HepG2 (cell line): ENCODE measurements around the gene ARHGAP22. TPM values are rescaled to one million over a fixed set of nuclear protein-coding genes. Genes with fewer than 3 reads are reported as not detected.

Source experiments
- AHR ChIP-seq: IDR thresholded peaks from 2 replicates; pipeline ENCODE4 v1.6.1; 2018; ENCODE audit warnings: missing genetic modification reagents, missing compliant biosample characterization
- ARID2 ChIP-seq: sonication (generic); formaldehyde crosslinking; IDR thresholded peaks from 2 replicates; pipeline ENCODE4 v1.8.1; 2022; ENCODE audit warnings: mild to moderate bottlenecking, missing genetic modification reagents, borderline replicate concordance
- REST ChIP-seq, 2 experiments: IDR thresholded peaks; 2 replicates each; pipeline ENCODE4 v1.6.1; 2011 to 2012; ENCODE audit warnings: low read length in 2 of 2, borderline replicate concordance in 1 of 2, low read depth in 1 of 2, mild to moderate bottlenecking in 1 of 2, moderate library complexity in 1 of 2
- SP140L ChIP-seq: sonication (generic); formaldehyde crosslinking; IDR thresholded peaks from 2 replicates; pipeline ENCODE4 v1.4.0; 2020; ENCODE audit warnings: missing genetic modification reagents, borderline replicate concordance
- SP2 ChIP-seq: sonication (generic); formaldehyde crosslinking; IDR thresholded peaks from 2 replicates; pipeline ENCODE4 v1.5.1; 2020; ENCODE audit warnings: mild to moderate bottlenecking, missing genetic modification reagents
- ZNF431 ChIP-seq: sonication (generic); formaldehyde crosslinking; IDR thresholded peaks from 2 replicates; pipeline ENCODE4 v1.9.0; 2022; ENCODE audit warnings: missing genetic modification reagents, low read depth, mild to moderate bottlenecking, borderline replicate concordance
- ZNF512B ChIP-seq: sonication (generic); formaldehyde crosslinking; IDR thresholded peaks from 2 replicates; pipeline ENCODE4 v1.5.1; 2020; ENCODE audit warnings: missing genetic modification reagents, mild to moderate bottlenecking, borderline replicate concordance
- ZSCAN21 ChIP-seq: sonication (generic); formaldehyde crosslinking; IDR thresholded peaks from 2 replicates; pipeline ENCODE4 v1.8.0; 2022; ENCODE audit warnings: mild to moderate bottlenecking, missing genetic modification reagents, moderate library complexity, borderline replicate concordance
- polyA plus RNA-seq, 8 experiments: library from polyadenylated mRNA; depleted of rRNA in 3 of 8; stranded (reverse) in 7 of 8; unstranded in 1 of 8; fragments of >200 nt; fragmentation: Illumina TruSeq in 4 of 8; extraction: Trizol in 4 of 8; gene quantifications; 2 replicates each; pipeline versions ENCODE4 v1.2.1 to v1.2.3, GENCODE V29; 2011 to 2016; ENCODE audit warnings: low read depth in 4 of 8, missing spikeins in 1 of 8, mixed read lengths in 1 of 8; ENCODE audit not compliant: insufficient read depth in 1 of 8
- total RNA-seq, 5 experiments: library from RNA; depleted of rRNA; stranded (reverse); fragments of >200 nt; fragmentation: Illumina TruSeq; extraction: Trizol; gene quantifications; 2 replicates each; pipeline ENCODE4 v1.2.3, GENCODE V29; 2016; ENCODE audit warnings: low read depth in 1 of 5

Gene ARHGAP22
- total and polyA plus RNA-seq, 2 of the 13 experiments (the other 11 are each of a cell fraction or from before 2014, with no cell fraction given), result 0.08 to 0.38 TPM

- TF ChIP-seq REST (IDR thresholded peaks at IDR 0.05; ENCODE audit: borderline replicate concordance in 1 of 2, low read depth in 1 of 2, low read length in 2 of 2) (no peak), ARID2 (CRISPR knock-in tag) (no peak), SP140L (CRISPR knock-in tag) (no peak), SP2 (no peak), ZSCAN21 (CRISPR knock-in tag) (no peak), AHR (no peak), ZNF512B (no peak), ZNF431 (CRISPR knock-in tag) (no peak)
- TF ChIP-seq, all 625 proteins: peak for 0
These were observed 37.5 kb downstream of the ARHGAP22 start (continued) for GRCh38 chr10:48567346-48567745.
